NCI-H1048 (cell line): ENCODE results near the gene ODAM.
"Not testable (repeated sequence)": the region's sequence is repeated elsewhere in the genome, so short reads cannot be mapped to it uniquely, and the experiment has no call there.

Experiments used
- DNase-seq: peaks from one replicate; lab custom pipeline; 2025; lab: John Stamatoyannopoulos, UW

ODAM gene

DNA sequence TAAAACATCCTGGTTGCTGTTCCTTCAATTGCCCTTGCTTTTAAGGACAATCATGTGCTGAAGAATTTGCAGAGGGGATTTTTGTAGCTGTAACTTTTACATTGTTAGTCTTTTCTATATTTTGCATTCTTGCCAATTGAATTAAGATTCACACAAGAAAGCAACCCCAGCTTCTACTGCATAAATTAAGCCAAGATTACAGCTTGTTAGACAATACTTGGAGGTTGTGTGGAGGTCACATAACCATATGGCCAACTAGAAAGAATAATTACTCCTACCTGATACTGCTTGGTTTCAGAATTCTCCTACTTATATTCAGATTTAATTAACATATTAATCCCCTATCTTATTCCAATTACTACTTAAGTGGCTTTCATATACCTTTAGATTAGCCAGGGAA, 26.3 kb downstream of the ODAM start:
- DNase-seq = not testable (repeated sequence)

DNA sequence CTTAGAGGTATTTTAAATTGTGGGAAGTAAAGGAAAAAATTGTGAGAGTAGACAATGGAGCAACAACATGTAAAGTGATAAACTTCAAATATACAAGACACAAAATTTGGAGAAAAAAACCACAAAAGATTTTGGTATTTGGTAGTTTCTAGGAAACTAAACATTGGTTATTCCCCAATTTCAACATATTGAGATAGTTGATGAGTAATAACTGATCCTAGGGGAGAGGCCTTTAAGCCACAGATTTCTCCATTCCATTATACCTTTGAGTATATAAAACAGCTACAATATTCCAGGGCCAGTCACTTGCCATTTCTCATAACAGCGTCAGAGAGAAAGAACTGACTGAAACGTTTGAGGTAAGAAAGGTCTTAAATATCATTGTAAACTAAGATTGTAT, 30.3 kb downstream of the ODAM start, which contains the start of gene FDCSP:
Gene FDCSP, plus strand, starts transcription at position 301 of the 400 bp plus-strand sequence. CDS start 5,071 bp downstream, outside the sequence.
- no peak for DNase-seq

DNA sequence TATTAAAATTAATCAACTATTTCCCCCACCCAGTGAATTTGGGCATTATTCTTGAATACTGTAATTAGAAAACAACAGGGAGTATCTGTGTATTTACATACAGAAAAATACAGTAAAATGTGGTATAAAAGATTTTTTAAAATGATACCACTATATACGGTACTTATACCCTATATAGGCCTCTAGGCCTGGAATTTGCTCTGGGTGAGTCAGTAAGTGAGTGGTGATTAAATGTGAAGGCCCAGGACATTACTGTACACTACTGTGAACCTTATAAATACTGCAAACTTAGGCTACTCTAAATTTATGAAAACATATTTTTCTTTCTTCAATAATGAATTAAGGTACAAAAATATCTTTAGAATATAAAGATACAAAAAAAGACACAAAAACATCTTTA, 40.6 kb downstream of the ODAM start:
- no peak for DNase-seq

- DNase-seq = no peak
Observed at GRCh38 chr4:70239131-70239883, 43.8 kb downstream of the ODAM start.

DNA sequence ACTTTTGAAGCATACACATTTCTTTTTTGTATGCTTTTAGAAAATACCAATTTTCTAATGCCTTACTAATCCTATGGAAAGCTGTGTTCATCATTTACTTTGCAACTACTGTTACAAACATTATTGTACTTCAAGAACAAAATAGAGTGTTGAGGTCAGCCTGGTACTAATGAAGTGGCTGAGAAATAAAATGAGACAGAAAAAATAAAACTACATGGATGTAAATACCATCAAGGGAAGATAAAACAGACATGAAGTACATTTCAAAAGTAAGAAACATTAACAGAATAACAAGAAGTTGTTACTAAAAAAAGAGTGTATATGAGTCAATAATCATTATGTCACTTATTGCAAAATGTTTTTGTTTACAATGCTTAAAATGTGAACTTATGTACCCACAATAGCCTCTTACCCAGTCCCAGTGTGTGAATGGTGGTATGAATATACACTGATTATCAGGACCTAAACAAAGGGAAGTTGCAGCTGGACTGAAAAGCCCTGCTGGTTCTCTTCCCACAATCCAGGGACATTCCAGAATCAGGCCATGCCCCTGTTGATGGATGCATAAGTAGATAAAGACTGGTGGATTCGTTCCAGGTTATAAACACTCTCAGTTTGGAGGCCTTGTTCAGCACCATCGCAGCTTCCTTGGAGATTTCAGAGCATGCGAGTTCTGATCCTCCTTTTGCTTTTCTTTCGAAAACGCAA, 44.5 kb downstream of the ODAM start:
- DNase-seq = no peak

GRCh38 chr4:70242297-70242696, 46.8 kb downstream of the ODAM start, which contains the start of gene CSN3:
CSN3 (plus strand) TSS chr4:70242597; CDS start chr4:70244820, 2,223 bp downstream.
- not testable (repeated sequence) for DNase-seq

- no peak for DNase-seq
Observed at GRCh38 chr4:70243091-70243490, 47.6 kb downstream of the ODAM start.

GRCh38 chr4:70251250-70251944, 55.9 kb downstream of the ODAM start:
- DNase-seq = no peak

GRCh38 chr4:70251945-70252277, 56.4 kb downstream of the ODAM start:
- no peak for DNase-seq
